HUES6 (cell line): ENCODE results near the gene MADCAM1.

Experiments
- H3K27ac ChIP-seq: 2 replicates; pipeline ENCODE4 v1.7.0; 2013; ENCODE audit warnings: low read depth, mild to moderate bottlenecking, low read length, inconsistent platforms
- H3K27me3 ChIP-seq: 2 replicates; pipeline ENCODE4 v1.6.1; 2013; ENCODE audit warnings: low read length; ENCODE audit not compliant: control insufficient read depth, insufficient read depth
- H3K36me3 ChIP-seq: 2 replicates; pipeline ENCODE4 v1.6.1; 2013; ENCODE audit warnings: low read length; ENCODE audit not compliant: control insufficient read depth, insufficient read depth
- H3K4me1 ChIP-seq: 2 replicates; pipeline ENCODE4 v1.6.1; 2013; ENCODE audit warnings: low read length; ENCODE audit not compliant: control insufficient read depth, insufficient read depth
- H3K4me3 ChIP-seq: 2 replicates; pipeline ENCODE4 v1.5.1; 2013; ENCODE audit warnings: low read depth, low read length
- H3K9ac ChIP-seq: one replicate; pipeline ENCODE4 v1.6.1; 2013; ENCODE audit warnings: mild to moderate bottlenecking, low read length
- H3K9me3 ChIP-seq: 2 replicates; pipeline ENCODE4 v1.6.1; 2013; ENCODE audit warnings: low read depth, low read length; ENCODE audit not compliant: control insufficient read depth, insufficient read depth

The MADCAM1 gene

GRCh38 chr19:513368-514165 lies 17.3 kb downstream of the MADCAM1 start:
- no peak overlapping the region for H3K4me3 ChIP-seq
- no peak overlapping the region for H3K27ac ChIP-seq
- no peaks in the 10 kb centered on the region for H3K9me3 ChIP-seq
- no peaks in the 10 kb centered on the region for H3K36me3 ChIP-seq
- H3K9ac ChIP-seq: no peak overlapping the region
- H3K4me1 ChIP-seq: peaks cover 16% of the 10 kb centered on the region
- no peaks in the 10 kb centered on the region for H3K27me3 ChIP-seq

DNA sequence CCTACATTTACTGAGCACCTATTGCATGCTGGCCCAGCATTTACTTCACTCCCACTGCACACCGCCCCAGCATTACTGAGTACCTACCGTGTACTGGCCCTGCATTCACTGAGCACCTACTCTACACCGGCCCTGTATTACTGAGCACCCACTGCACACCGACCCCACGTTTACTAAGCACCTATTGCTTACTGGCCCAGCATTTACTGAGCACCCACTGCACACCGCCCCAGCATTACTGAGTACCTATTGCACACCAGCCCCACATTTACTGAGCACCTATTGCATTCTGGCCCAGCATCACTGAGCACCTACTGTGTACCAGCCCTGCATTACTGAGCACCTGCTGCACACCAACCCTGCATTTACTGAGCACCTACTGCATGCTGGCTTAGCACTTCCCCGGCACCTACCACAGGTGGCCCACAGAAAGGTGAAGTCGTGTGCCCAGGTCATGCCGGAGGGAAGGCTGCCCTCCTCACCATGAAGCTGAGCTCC lies 17.9 kb downstream of the MADCAM1 start:
- Histone ChIP-seq H3K27me3 (no peaks in the 10 kb centered on the region), H3K4me1 (peaks cover 16% of the 10 kb centered on the region), H3K27ac (no peak overlapping the region), H3K4me3 (no peak overlapping the region), H3K36me3 (no peaks in the 10 kb centered on the region), H3K9me3 (no peaks in the 10 kb centered on the region), H3K9ac (no peak overlapping the region)

DNA sequence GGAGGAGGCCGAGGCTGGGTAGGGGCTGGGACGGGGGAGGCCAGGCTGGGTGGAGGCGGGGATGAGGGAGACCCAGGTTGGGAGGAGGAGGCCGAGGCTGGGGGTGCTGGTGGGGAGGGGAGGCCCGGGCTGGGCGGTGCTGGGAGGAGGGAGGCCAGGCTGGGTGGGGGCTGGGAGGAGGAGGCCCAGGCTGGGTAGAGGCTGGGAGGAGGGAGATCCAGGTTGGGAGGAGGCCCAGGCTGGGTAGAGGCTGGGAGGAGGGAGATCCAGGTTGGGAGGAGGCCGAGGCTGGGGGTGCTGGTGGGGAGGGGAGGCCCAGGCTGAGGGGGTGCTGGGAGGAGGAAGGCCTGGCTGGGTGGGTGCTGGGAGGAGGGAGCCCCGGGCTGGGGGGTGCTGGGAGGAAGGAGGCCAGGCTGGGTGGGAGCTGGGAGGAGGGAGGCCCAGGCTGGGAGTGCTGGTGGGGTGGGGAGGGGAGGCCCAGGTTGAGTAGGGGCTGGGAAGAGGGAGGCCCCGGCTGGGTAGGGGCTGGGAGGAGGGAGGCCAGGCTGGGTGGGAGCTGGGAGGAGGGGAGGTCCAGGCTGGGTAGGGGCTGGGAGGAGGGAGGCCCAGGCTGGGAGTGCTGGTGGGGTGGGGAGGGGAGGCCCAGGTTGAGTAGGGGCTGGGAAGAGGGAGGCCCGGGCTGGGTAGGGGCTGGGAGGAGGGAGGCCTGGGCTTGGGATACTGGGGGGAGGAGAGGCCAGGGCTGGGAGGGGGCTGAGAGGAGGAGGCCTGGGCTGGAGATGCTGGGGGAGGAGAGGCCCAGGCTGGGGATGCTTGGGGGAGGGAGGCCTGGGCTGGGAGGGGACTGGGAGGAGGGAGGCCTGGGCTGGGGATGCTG lies 21.7 kb downstream of the MADCAM1 start:
- Histone ChIP-seq H3K9me3 (peaks cover 9% of the 10 kb centered on the region; the same call in 1 of the 2 replicates), H3K27ac (no peak overlapping the region), H3K36me3 (no peaks in the 10 kb centered on the region), H3K27me3 (no peaks in the 10 kb centered on the region), H3K4me3 (no peak overlapping the region), H3K9ac (no peak overlapping the region), H3K4me1 (peaks cover 3% of the 10 kb centered on the region; the same call in 1 of the 2 replicates)

- Histone ChIP-seq H3K9ac (no peak overlapping the region), H3K36me3 (no peaks in the 10 kb centered on the region), H3K9me3 (peaks cover 9% of the 10 kb centered on the region; the same call in 1 of the 2 replicates), H3K4me1 (peaks cover 3% of the 10 kb centered on the region; the same call in 1 of the 2 replicates), H3K4me3 (no peak overlapping the region), H3K27me3 (no peaks in the 10 kb centered on the region), H3K27ac (no peak overlapping the region)
These were observed 22.4 kb downstream of the MADCAM1 start for GRCh38 chr19:518598-519231.

DNA sequence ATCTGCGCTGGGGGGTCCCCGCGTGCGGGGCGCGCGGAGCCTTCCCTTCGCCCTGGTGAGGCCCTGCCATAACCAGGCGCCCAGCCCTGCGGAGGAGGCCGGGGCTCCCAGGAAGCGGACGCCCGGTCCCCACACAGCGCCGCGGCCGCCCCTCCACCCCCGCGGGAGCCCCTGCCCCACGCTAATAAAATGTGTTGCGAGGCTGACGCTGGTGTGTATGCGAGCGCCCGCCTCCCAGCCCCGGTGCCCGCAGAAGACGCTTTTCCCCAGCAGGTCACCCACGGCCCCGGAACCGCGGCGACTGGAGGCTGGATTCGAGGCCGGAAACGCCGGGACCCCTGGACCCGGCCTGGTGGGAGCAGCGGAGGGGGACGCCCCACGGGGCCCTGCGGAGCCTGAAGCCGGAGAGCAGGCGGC lies 23.2 kb downstream of the MADCAM1 start:
- Histone ChIP-seq H3K9me3 (peaks cover 9% of the 10 kb centered on the region; the same call in 1 of the 2 replicates), H3K27ac (no peak overlapping the region), H3K36me3 (no peaks in the 10 kb centered on the region), H3K27me3 (no peaks in the 10 kb centered on the region), H3K9ac (no peak overlapping the region), H3K4me1 (peaks cover 3% of the 10 kb centered on the region; the same call in 1 of the 2 replicates), H3K4me3 (no peak overlapping the region)

DNA sequence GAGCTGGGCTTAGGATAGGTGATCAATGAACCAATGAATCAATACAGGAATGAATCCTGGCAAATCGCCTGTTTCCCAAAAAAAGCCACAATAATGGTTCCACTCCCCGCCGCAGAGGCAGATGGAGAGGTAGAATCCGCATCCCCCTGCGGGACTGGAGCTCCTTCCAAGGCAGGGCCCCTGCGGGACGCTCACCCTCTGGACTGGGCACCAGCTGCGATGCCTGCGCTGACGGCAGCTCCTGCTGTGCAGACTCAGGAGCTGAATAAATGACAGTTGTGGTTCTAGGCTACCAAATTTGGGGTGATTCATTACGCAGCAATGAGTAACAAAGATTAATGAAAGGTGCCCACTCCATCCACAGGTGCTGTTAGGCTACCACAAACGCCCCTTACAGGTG lies 26.4 kb downstream of the MADCAM1 start:
- no peak overlapping the region for H3K27ac ChIP-seq
- peaks cover 12% of the 10 kb centered on the region; the same call in 1 of the 2 replicates for H3K4me1 ChIP-seq
- H3K27me3 ChIP-seq: no peaks in the 10 kb centered on the region
- H3K9ac ChIP-seq: no peak overlapping the region
- H3K4me3 ChIP-seq: no peak overlapping the region
- no peaks in the 10 kb centered on the region for H3K36me3 ChIP-seq
- H3K9me3 ChIP-seq: peaks cover 9% of the 10 kb centered on the region; the same call in 1 of the 2 replicates

GRCh38 chr19:524062-524674 lies 27.9 kb downstream of the MADCAM1 start:
- no peaks in the 10 kb centered on the region for H3K36me3 ChIP-seq
- peaks cover 9% of the 10 kb centered on the region; the same call in 1 of the 2 replicates for H3K9me3 ChIP-seq
- H3K27me3 ChIP-seq: no peaks in the 10 kb centered on the region
- no peak overlapping the region for H3K27ac ChIP-seq
- peaks cover 12% of the 10 kb centered on the region; the same call in 1 of the 2 replicates for H3K4me1 ChIP-seq
- no peak overlapping the region for H3K9ac ChIP-seq
- no peak overlapping the region for H3K4me3 ChIP-seq

DNA sequence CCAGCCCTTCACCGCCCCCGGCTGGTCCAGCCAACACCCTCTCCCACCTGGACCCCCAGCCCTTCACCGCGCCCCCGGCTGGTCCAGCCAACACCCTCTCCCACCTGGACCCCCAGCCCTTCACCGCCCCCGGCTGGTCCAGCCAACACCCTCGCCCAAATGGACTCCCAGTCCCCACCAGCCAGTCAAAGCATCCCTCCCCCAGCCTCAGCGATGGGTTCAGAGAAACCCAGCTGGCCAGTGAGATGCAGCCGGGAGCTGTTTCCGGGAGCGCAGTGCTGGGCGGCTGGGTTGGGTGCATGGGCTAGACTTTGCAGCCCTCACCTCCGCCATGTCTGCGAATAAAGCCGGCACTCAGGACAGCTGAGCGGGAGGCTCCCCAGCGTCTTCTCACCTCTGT lies 28.7 kb downstream of the MADCAM1 start:
- no peaks in the 10 kb centered on the region for H3K27me3 ChIP-seq
- H3K27ac ChIP-seq: no peak overlapping the region
- peaks cover 9% of the 10 kb centered on the region; the same call in 1 of the 2 replicates for H3K9me3 ChIP-seq
- H3K36me3 ChIP-seq: no peaks in the 10 kb centered on the region
- no peak overlapping the region for H3K9ac ChIP-seq
- peak overlapping the region; percentile 3; the same call in 1 of the 2 replicates for H3K4me3 ChIP-seq
- peaks cover 12% of the 10 kb centered on the region; the same call in 1 of the 2 replicates for H3K4me1 ChIP-seq

DNA sequence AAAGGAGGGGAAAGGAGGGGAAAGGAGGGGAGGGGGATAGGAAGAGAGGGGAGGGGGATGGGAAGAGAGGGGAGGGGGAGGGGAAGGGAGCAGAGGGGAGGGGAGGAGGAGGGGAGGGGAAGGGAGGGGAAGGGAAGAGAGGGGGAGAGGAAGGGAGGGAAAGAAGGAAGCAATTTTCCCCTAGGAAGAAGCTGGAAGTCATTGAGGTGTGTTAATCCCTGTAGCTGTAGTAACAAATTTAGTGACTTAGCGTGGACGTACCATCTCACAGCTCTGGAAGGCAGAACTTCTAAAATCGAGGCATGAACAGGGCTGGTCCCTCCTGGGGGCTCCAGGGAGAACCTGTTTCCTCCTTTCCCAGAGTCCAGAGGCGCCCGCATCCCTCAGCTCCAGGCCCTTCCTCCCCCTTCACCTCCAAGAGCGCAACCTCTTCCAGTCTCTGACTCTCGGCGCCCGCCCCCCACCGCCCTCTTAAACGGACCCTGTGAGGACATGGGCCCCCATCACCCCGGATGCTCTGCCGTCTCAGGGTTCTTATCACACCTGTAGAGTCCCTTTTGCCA lies 29.7 kb downstream of the MADCAM1 start:
- Histone ChIP-seq H3K4me1 (peaks cover 12% of the 10 kb centered on the region; the same call in 1 of the 2 replicates), H3K4me3 (no peak overlapping the region), H3K27me3 (no peaks in the 10 kb centered on the region), H3K36me3 (no peaks in the 10 kb centered on the region), H3K9ac (no peak overlapping the region), H3K9me3 (peaks cover 6% of the 10 kb centered on the region; the same call in 1 of the 2 replicates), H3K27ac (no peak overlapping the region)
